HEK293 (cell line): ENCODE data around the gene CABP1.

Experiments used
- BCL11B ChIP-seq: fragments of 450-650 bp; formaldehyde crosslinking; IDR thresholded peaks from 2 replicates; pipeline ENCODE4 v1.5.1; 2016; ENCODE audit warnings: low read depth, missing biosample characterization, missing genetic modification characterization
- GLIS1 ChIP-seq: fragments of 450-650 bp; formaldehyde crosslinking; IDR thresholded peaks from 2 replicates; pipeline ENCODE4 v1.5.1; 2016; ENCODE audit warnings: missing biosample characterization, missing genetic modification characterization
- GLIS2 ChIP-seq: fragments of 450-650 bp; formaldehyde crosslinking; IDR thresholded peaks from 2 replicates; pipeline ENCODE4 v1.5.1; 2016; ENCODE audit warnings: missing biosample characterization, missing genetic modification characterization
- HIC1 ChIP-seq: fragments of 450-650 bp; formaldehyde crosslinking; IDR thresholded peaks from 2 replicates; pipeline ENCODE4 v1.5.1; 2016; ENCODE audit warnings: missing biosample characterization, missing genetic modification characterization
- HOXD13 ChIP-seq: sonication (generic); formaldehyde crosslinking; IDR thresholded peaks from 2 replicates; pipeline ENCODE4 v1.8.0; 2022; ENCODE audit warnings: missing genetic modification reagents, borderline replicate concordance
- IKZF3 ChIP-seq: fragments of 450-650 bp; IDR thresholded peaks from 2 replicates; pipeline ENCODE4 v1.5.0; 2018; ENCODE audit warnings: missing biosample characterization, mild to moderate bottlenecking, missing genetic modification characterization, moderate library complexity
- KLF16 ChIP-seq: fragments of 450-650 bp; formaldehyde crosslinking; IDR thresholded peaks from 2 replicates; pipeline ENCODE4 v1.5.1; 2017; ENCODE audit warnings: missing biosample characterization, missing genetic modification characterization
- MYNN ChIP-seq: fragments of 450-650 bp; formaldehyde crosslinking; IDR thresholded peaks from 2 replicates; pipeline ENCODE4 v1.5.1; 2016; ENCODE audit warnings: missing biosample characterization, missing genetic modification characterization, borderline replicate concordance
- MZF1 ChIP-seq: fragments of 450-650 bp; formaldehyde crosslinking; IDR thresholded peaks from 2 replicates; pipeline ENCODE4 v1.5.1; 2017; ENCODE audit warnings: missing biosample characterization, missing genetic modification characterization, borderline replicate concordance
- PRDM1 ChIP-seq: fragments of 450-650 bp; formaldehyde crosslinking; IDR thresholded peaks from 2 replicates; pipeline ENCODE4; 2016; ENCODE audit warnings: missing biosample characterization, missing genetic modification characterization
- PRDM4 ChIP-seq: fragments of 450-650 bp; formaldehyde crosslinking; IDR thresholded peaks from 2 replicates; pipeline ENCODE4 v1.5.1; 2017; ENCODE audit warnings: missing biosample characterization, missing genetic modification characterization
- SP2 ChIP-seq: fragments of 450-650 bp; formaldehyde crosslinking; IDR thresholded peaks from 2 replicates; pipeline ENCODE4 v1.5.1; 2016; ENCODE audit warnings: missing biosample characterization, missing genetic modification characterization
- SP3 ChIP-seq: fragments of 450-650 bp; formaldehyde crosslinking; IDR thresholded peaks from 2 replicates; pipeline ENCODE4 v1.5.1; 2016; ENCODE audit warnings: missing biosample characterization, missing genetic modification characterization
- WT1 ChIP-seq: fragments of 450-650 bp; formaldehyde crosslinking; IDR thresholded peaks from 2 replicates; pipeline ENCODE4 v1.5.1; 2016; ENCODE audit warnings: missing biosample characterization, missing genetic modification characterization
- ZBTB26 ChIP-seq: fragments of 450-650 bp; formaldehyde crosslinking; optimal IDR thresholded peaks from 2 replicates; pipeline ENCODE3; 2016; ENCODE audit warnings: missing biosample characterization, mild to moderate bottlenecking, missing genetic modification characterization
- ZBTB48 ChIP-seq: fragments of 450-650 bp; formaldehyde crosslinking; IDR thresholded peaks from 2 replicates; pipeline ENCODE4 v1.5.1; 2016; ENCODE audit warnings: missing biosample characterization, missing genetic modification characterization
- ZBTB49 ChIP-seq: fragments of 450-650 bp; formaldehyde crosslinking; IDR thresholded peaks from 2 replicates; pipeline ENCODE4 v1.5.1; 2016; ENCODE audit warnings: missing biosample characterization, missing genetic modification characterization, low read depth
- ZBTB7A ChIP-seq: fragments of 450-650 bp; formaldehyde crosslinking; IDR thresholded peaks from 2 replicates; pipeline ENCODE4 v1.5.1; 2016; ENCODE audit warnings: low read depth, missing biosample characterization, missing genetic modification characterization
- ZFHX2 ChIP-seq: fragments of 450-650 bp; formaldehyde crosslinking; conservative IDR thresholded peaks from 2 replicates; pipeline ENCODE4 v1.5.1; 2016; ENCODE audit warnings: missing biosample characterization, missing genetic modification characterization
- ZFP37 ChIP-seq: fragments of 450-650 bp; formaldehyde crosslinking; IDR thresholded peaks from 2 replicates; pipeline ENCODE4 v1.5.1; 2016; ENCODE audit warnings: missing biosample characterization, missing genetic modification characterization
- ZNF132 ChIP-seq: fragments of 450-650 bp; formaldehyde crosslinking; IDR thresholded peaks from 2 replicates; pipeline ENCODE4 v1.5.1; 2017; ENCODE audit warnings: missing biosample characterization, missing genetic modification characterization, borderline replicate concordance
- ZNF2 ChIP-seq: fragments of 450-650 bp; formaldehyde crosslinking; IDR thresholded peaks from 2 replicates; pipeline ENCODE4 v1.5.1; 2016; ENCODE audit warnings: missing biosample characterization, missing genetic modification characterization
- ZNF248 ChIP-seq: fragments of 450-650 bp; formaldehyde crosslinking; IDR thresholded peaks from 2 replicates; pipeline ENCODE4 v1.5.1; 2017; ENCODE audit warnings: missing biosample characterization, missing genetic modification characterization
- ZNF335 ChIP-seq: fragments of 450-650 bp; formaldehyde crosslinking; conservative IDR thresholded peaks from 2 replicates; pipeline ENCODE4 v1.5.1; 2016; ENCODE audit warnings: missing biosample characterization, missing genetic modification characterization
- ZNF391 ChIP-seq: fragments of 450-650 bp; formaldehyde crosslinking; IDR thresholded peaks from 2 replicates; pipeline ENCODE4 v1.5.1; 2016; ENCODE audit warnings: low read depth, missing biosample characterization, missing genetic modification characterization, borderline replicate concordance
- ZNF521 ChIP-seq: fragments of 450-650 bp; formaldehyde crosslinking; IDR thresholded peaks from 2 replicates; pipeline ENCODE4 v1.5.1; 2017; ENCODE audit warnings: missing biosample characterization, mild to moderate bottlenecking, missing genetic modification characterization
- ZSCAN5A ChIP-seq: fragments of 450-650 bp; formaldehyde crosslinking; IDR thresholded peaks from 2 replicates; pipeline ENCODE4 v1.5.1; 2016; ENCODE audit warnings: missing biosample characterization, missing genetic modification characterization

CABP1 gene

GRCh38 chr12:120686151-120686689, 45.8 kb downstream of the CABP1 start (continued):
- TF ChIP-seq PRDM4: peak; percentile 18; the same call in 1 of the 2 replicates
- TF ChIP-seq MYNN (tag by site-specific recombination): peak; percentile 31; the same call in 1 of the 2 replicates
- TF ChIP-seq HOXD13 (CRISPR knock-in tag): no peak
- peak; percentile 26; the same call in 1 of the 2 replicates for TF ChIP-seq ZSCAN5A (tag by site-specific recombination)
- no peak for TF ChIP-seq MZF1
- TF ChIP-seq ZNF335 (tag by site-specific recombination): peak; percentile 86
- TF ChIP-seq HIC1 (tag by site-specific recombination): peak; percentile 91
- peak; percentile 87 for TF ChIP-seq GLIS2
- peak; percentile 7; the same call in 1 of the 2 replicates for TF ChIP-seq WT1 (tag by site-specific recombination)
- peak; percentile 51; the same call in 1 of the 2 replicates for TF ChIP-seq ZBTB48 (tag by site-specific recombination)
- peak; percentile 67 for TF ChIP-seq ZFHX2 (tag by site-specific recombination)
- TF ChIP-seq ZBTB49 (tag by site-specific recombination): no peak
- TF ChIP-seq ZNF248 (tag by site-specific recombination): no peak
- TF ChIP-seq IKZF3 (tag by site-specific recombination): 0 out of 2 replicates have a peak, but pooled peaks have one; percentile 13
- peak; percentile 75 for TF ChIP-seq GLIS1 (tag by site-specific recombination)
- TF ChIP-seq ZBTB7A (tag by site-specific recombination): peak; percentile 30; the same call in 1 of the 2 replicates
- TF ChIP-seq ZNF521: no peak
- peak; percentile 21; the same call in 1 of the 2 replicates for TF ChIP-seq ZNF2
- no peak for TF ChIP-seq ZNF132
- TF ChIP-seq ZFP37 (tag by site-specific recombination): no peak
- 0 out of 2 replicates have a peak, but pooled peaks have one; percentile 44 for TF ChIP-seq ZNF391 (tag by site-specific recombination)
- peak; percentile 37 for TF ChIP-seq ZBTB26
- peak; percentile 93 for TF ChIP-seq SP2 (tag by site-specific recombination)
- TF ChIP-seq SP3 (tag by site-specific recombination): 0 out of 2 replicates have a peak, but pooled peaks have one; percentile 96
- no peak for TF ChIP-seq PRDM1
- peak; percentile 95; the same call in 1 of the 2 replicates for TF ChIP-seq KLF16 (tag by site-specific recombination)
- no peak for TF ChIP-seq BCL11B (tag by site-specific recombination)
